Activated CD8-positive, alpha-beta memory T cell treated with anti-CD3 and anti-CD28 coated beads, Interleukin-2, amount 10 ng/mL, durations not matched to agents 7 days and 5 days (primary cell): Measurements from ENCODE around the gene LMX1B. TPM values are rescaled to one million over a fixed set of nuclear protein-coding genes. Genes with fewer than 3 reads are reported as not detected.

ENCODE experiments used
- ATAC-seq: fragments of 150-1000 bp; cut with Tn5 transposase; one replicate; pipeline ENCODE4 v1.10.0; 2021; ENCODE audit warnings: moderate library complexity
- CTCF ChIA-PET: fragments of 350-600 bp; sonication (Branson Sonifier 250); formaldehyde crosslinking; loops from one replicate; lab custom pipeline; 2021; ENCODE audit warnings: antibody characterized with exemption; lab: Charles Lee
- DNase-seq: peaks from one replicate; pipeline ENCODE4 v3.0.0-alpha.2; 2020
- H3K27ac Mint-ChIP-seq: one replicate; pipeline ENCODE4 v1.8.0; 2021; ENCODE audit warnings: mild to moderate bottlenecking, mixed read lengths
- H3K27me3 Mint-ChIP-seq: one replicate; pipeline ENCODE4 v1.8.0; 2021; ENCODE audit warnings: mixed read lengths
- H3K36me3 Mint-ChIP-seq: one replicate; pipeline ENCODE4 v1.8.0; 2021; ENCODE audit warnings: mild to moderate bottlenecking, mixed read lengths
- H3K4me1 Mint-ChIP-seq: one replicate; pipeline ENCODE4 v1.8.0; 2021; ENCODE audit warnings: mixed read lengths
- H3K4me3 Mint-ChIP-seq: one replicate; pipeline ENCODE4 v1.8.0; 2021; ENCODE audit warnings: mild to moderate bottlenecking, moderate library complexity, mixed read lengths
- H3K9me3 Mint-ChIP-seq: one replicate; pipeline ENCODE4 v1.8.0; 2022; ENCODE audit warnings: low read depth, mixed read lengths
- total RNA-seq, 2 experiments: library from RNA; stranded (reverse); gene quantifications; one replicate each; pipeline ENCODE4 v1.2.3, GENCODE V29; 2021

The LMX1B gene
- total RNA-seq, 2 experiments from 2014 or later, result not detected

DNA sequence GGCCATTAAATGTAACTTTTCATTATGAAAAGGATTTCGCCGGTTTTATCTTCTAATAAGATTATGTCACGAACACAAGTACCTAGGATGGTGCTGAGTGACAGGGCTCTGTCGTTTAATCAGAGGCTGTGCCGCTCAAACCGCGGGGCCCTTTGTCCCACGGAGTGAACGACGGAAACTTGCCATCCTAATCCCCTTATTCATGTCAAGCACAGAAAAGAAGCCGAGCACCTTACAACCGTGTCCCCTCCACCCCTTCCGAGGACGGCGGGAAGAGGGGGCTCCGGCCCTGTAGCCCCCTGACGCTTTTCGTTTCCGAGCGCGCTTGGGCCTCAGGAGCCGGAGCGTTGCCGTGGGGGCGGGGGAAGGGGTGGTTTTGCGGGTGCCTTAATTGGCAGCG, 11.2 kb downstream of the LMX1B start:
- Mint-ChIP-seq H3K4me3 (peak overlapping the region; percentile 20), H3K27ac (peak overlapping the region; percentile 59), H3K9me3 (no peaks in the 10 kb centered on the region), H3K4me1 (peaks cover 9% of the 10 kb centered on the region), H3K36me3 (no peaks in the 10 kb centered on the region), H3K27me3 (peaks cover 99% of the 10 kb centered on the region)
- ATAC-seq (no peak), DNase-seq (no peak)
- CTCF ChIA-PET, result no interaction called here

DNA sequence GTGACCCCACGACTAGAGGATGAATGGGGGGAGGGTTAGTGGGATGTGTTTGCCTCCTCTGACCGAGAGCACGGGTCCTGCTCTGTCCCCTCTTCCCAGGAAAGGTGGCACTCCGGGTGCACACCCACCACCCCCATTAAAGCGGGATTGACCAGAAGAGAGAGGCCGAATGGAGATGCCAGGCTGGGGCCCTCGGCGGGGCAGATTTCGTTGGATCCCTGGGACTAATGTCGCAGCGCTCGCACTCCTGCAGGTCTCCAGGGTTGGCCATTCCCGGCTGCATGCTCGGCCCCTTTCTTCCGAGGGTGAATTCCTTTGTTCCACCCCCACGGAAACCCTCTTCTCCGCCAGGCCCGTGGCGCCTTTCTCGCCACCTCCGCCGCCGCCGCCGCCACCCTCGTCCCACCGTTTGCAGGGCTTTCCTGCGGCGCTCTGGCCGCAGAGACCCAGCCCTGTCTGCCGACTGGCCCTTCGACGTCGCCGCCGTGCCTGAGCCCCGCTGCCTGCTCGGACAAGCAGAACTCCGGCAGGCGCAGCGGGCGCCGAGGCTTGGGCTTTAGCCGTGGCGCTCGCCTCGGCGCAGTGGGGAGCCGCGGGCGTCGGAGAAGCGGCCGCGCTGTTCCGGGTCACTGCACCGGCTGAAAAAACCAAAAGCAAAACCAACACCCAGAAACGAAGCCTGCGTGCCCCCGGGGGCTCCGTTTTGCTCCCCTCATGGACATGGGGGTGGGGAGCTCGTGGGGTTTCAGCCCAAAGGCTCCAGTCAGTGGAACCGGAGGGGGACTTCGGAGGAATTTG, 11.8 kb downstream of the LMX1B start:
- ATAC-seq (peak; percentile 39), DNase-seq (no peak)
- Mint-ChIP-seq H3K4me1 (peaks cover 9% of the 10 kb centered on the region), H3K27ac (no peak overlapping the region), H3K27me3 (peaks cover 99% of the 10 kb centered on the region), H3K36me3 (no peaks in the 10 kb centered on the region), H3K9me3 (no peaks in the 10 kb centered on the region), H3K4me3 (peak overlapping the region; percentile 64)
- CTCF ChIA-PET, result interaction anchor here (1.6 kb wide), 1 partner anchor 65 kb away, joined by 5 read pairs; no protein-coding TSS in a partner anchor

DNA sequence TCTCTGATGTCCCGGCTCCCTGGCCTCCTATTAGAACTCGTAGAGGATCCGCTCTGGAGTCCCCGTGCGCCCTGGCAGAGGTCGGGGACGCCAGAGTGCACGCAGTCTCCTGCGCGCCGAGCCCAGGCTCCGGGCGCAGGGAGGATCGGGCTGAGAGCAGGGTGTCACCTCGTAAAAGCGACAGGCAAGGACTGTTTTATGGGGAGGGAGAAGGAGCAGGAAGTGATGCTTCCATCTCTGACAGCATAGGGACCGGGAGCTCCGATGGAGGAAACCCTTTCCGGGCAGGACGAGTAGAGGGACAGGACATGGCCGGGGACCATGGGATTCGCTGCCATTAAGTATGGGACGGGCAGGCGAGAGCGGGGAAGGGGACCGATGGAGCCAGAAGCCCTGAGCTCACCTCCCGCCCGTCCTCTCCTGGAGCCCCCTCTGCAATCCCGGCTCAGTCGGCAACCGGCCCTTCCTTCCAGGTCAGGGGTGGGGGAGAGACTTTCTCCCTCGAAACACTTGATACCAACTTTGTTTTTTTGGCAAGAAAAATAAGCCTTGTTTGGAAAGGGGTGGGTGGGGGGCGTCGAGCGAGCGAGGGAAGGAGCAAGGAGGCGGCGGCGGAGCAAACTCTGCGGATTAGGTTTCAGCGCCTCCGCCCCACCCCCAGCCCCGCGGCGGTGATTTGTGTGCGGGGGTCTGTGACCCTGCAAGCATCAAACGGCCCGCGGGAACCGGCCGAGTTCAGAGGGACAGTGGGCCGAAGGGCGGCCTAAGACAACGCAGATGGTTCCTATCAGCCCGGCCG, 12.6 kb downstream of the LMX1B start:
- peaks cover 96% of the 10 kb centered on the region for H3K27me3 Mint-ChIP-seq
- CTCF ChIA-PET, result interaction anchor here (1.2 to 1.6 kb wide), 2 partner anchors 64 to 156 kb away, joined by 3 to 5 read pairs; no protein-coding TSS in a partner anchor
- H3K4me1 Mint-ChIP-seq, result peaks cover 7% of the 10 kb centered on the region
- peak overlapping the region; percentile 64 for H3K4me3 Mint-ChIP-seq
- H3K36me3 Mint-ChIP-seq, result no peaks in the 10 kb centered on the region
- ATAC-seq (no peak), DNase-seq (no peak)
- no peak overlapping the region for H3K27ac Mint-ChIP-seq
- H3K9me3 Mint-ChIP-seq, result no peaks in the 10 kb centered on the region

DNA sequence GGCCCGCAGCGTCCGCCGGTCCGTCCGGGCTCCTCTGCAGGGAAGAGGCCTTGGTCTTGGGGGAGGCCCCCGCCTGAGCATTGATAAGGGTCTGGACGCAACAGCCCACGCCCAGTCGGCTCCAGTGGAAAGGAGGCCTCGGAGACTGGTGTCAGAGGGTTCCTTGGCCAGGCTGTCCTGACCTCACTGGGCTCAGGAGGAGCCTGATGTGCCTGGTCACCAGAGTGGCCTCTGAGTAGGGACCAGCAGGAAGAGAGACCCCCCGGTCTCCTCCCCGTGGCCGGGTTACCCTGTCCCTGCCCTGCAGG, 13.2 kb downstream of the LMX1B start:
- H3K4me1 Mint-ChIP-seq, result peaks cover 5% of the 10 kb centered on the region
- ATAC-seq (no peak), DNase-seq (no peak)
- H3K27ac Mint-ChIP-seq, result no peak overlapping the region
- H3K27me3 Mint-ChIP-seq, result peaks cover 95% of the 10 kb centered on the region
- no peaks in the 10 kb centered on the region for H3K9me3 Mint-ChIP-seq
- H3K36me3 Mint-ChIP-seq, result no peaks in the 10 kb centered on the region
- CTCF ChIA-PET, result interaction anchor here (1.2 to 1.6 kb wide), 2 partner anchors 64 to 155 kb away, joined by 3 to 5 read pairs; no protein-coding TSS in a partner anchor
- H3K4me3 Mint-ChIP-seq, result no peak overlapping the region

DNA sequence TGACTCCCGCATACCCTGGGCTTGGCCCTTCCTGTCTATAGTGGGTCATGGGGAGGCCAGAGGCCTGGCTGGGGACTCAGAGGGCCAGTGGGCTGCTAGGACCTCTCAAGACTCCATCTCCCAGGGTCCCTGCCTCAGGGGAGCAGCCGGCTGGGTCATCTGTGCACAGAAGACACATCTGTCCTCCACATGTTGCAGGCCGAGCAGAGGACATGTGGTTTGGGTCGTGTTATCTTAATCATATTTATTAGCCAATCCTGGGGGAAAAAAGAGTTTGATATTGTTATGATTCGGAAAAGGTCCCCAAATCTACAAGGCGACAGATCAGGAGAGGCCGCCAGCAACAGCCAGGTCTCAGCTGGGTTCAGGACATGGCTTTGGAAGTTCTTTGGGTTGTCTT, 14.4 kb downstream of the LMX1B start:
- H3K27ac Mint-ChIP-seq, result no peak overlapping the region
- peaks cover 95% of the 10 kb centered on the region for H3K27me3 Mint-ChIP-seq
- no peaks in the 10 kb centered on the region for H3K9me3 Mint-ChIP-seq
- no peak for DNase-seq
- CTCF ChIA-PET, result no interaction called here
- no peak overlapping the region for H3K4me3 Mint-ChIP-seq
- H3K36me3 Mint-ChIP-seq, result no peaks in the 10 kb centered on the region
- peaks cover 5% of the 10 kb centered on the region for H3K4me1 Mint-ChIP-seq
- no peak for ATAC-seq

DNA sequence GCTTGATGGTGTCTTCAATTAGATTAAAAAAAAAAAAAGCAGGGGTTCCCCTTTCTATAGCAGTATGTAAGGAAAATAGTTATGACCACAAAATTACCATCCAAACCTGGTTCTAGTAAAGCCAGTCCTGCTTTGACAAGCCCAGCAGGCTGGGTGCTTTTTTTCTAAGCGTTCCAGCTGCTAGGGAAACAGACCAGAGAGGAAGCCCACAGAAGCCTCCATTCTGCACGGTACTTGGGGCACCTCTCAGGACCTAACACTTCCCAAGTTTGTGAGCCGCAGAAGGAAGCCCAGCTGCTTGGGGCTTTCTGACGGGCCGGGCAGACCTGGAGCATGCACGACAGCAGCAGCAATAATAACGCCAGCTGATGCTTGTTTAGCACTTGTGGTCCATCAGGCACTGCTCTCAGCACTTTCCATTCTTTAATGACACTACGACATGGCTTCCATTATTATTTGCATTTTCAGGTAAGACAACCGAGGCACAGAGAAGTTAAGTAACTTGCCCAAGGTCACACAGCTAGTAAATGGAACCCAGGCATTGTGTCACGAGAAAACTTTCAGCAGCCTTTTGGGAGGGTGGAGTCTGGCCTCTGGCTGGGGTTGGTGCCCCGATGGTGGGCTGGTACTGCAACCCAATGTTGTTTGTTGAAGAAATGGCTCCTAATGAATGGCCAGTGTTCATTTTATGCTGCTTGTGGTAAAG, 15.4 kb downstream of the LMX1B start:
- CTCF ChIA-PET, result no interaction called here
- no peak for ATAC-seq
- no peak for DNase-seq
- Mint-ChIP-seq H3K27ac (no peak overlapping the region), H3K27me3 (peaks cover 95% of the 10 kb centered on the region), H3K4me3 (no peak overlapping the region), H3K36me3 (no peaks in the 10 kb centered on the region), H3K9me3 (no peaks in the 10 kb centered on the region), H3K4me1 (peaks cover 5% of the 10 kb centered on the region)

DNA sequence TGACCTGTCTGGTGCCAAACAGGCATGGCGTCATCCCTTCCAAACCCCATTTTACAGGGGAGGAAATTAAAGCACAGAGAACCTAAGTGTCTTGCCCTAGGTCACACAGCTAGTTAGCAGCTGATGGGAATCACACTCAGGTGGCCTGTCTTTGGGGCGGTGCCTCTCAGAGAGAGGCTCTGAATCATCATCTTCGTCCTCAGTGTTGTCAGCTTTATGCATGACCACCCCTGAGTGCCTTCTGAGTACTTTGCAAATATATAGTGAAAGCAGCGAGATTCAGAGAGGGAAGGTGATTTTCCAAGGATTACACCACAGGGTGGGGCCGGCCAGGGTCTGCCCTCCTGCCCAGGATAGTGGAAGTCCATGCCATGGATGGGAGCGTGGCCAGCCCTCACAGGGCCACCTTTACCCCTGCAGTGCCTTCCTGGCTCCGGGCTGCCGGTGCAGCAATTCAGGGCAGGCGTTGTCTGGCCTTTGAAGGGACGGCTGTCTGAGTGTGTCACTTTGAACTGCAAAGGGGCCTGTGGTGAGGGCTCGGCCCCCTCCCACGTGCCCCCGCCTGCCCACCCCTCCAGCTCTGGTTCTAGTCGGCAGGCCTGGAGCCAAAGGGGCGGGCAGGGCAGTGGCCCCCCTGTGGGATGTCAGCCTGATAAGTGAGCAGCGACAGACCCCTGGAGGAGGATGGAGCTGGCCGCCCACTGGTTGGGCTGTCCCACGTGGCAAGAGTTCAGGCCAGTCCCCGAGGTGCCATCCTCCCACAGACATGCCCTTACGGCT, 16.9 kb downstream of the LMX1B start:
- Mint-ChIP-seq H3K36me3 (no peaks in the 10 kb centered on the region), H3K9me3 (no peaks in the 10 kb centered on the region), H3K27me3 (peaks cover 84% of the 10 kb centered on the region), H3K27ac (no peak overlapping the region), H3K4me3 (no peak overlapping the region), H3K4me1 (peaks cover 5% of the 10 kb centered on the region)
- DNase-seq (no peak), ATAC-seq (no peak)
- CTCF ChIA-PET, result interaction anchor here (1.0 to 1.2 kb wide), 3 partner anchors 60 to 75 kb away, joined by 3 read pairs; no protein-coding TSS in a partner anchor

DNA sequence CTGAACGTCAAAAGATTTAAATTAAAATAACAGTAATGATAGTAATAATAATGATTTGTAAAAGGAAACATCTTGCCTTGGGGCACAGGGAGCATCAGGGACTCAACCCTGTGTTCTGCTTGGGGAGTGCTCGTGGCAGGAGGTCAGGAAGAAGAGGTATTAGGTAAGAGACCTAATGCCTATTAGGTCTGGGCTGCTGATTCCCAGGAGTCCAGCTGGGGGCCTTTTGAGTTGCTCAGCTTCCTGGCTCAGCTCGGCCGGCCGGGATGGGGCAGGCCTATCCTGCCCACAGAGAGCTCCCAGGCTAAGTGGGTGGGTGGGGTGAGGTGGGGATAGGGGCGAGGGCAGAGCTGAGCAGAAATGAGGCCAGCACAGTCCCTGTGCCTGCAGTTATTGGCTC, 17.5 kb downstream of the LMX1B start:
- H3K27ac Mint-ChIP-seq, result no peak overlapping the region
- H3K4me1 Mint-ChIP-seq, result peaks cover 5% of the 10 kb centered on the region
- CTCF ChIA-PET, result interaction anchor here (1.1 kb wide), 1 partner anchor 59 kb away, joined by 3 read pairs; no protein-coding TSS in a partner anchor
- no peaks in the 10 kb centered on the region for H3K9me3 Mint-ChIP-seq
- no peak for DNase-seq
- H3K36me3 Mint-ChIP-seq, result no peaks in the 10 kb centered on the region
- no peak for ATAC-seq
- peaks cover 81% of the 10 kb centered on the region for H3K27me3 Mint-ChIP-seq
- H3K4me3 Mint-ChIP-seq, result no peak overlapping the region

DNA sequence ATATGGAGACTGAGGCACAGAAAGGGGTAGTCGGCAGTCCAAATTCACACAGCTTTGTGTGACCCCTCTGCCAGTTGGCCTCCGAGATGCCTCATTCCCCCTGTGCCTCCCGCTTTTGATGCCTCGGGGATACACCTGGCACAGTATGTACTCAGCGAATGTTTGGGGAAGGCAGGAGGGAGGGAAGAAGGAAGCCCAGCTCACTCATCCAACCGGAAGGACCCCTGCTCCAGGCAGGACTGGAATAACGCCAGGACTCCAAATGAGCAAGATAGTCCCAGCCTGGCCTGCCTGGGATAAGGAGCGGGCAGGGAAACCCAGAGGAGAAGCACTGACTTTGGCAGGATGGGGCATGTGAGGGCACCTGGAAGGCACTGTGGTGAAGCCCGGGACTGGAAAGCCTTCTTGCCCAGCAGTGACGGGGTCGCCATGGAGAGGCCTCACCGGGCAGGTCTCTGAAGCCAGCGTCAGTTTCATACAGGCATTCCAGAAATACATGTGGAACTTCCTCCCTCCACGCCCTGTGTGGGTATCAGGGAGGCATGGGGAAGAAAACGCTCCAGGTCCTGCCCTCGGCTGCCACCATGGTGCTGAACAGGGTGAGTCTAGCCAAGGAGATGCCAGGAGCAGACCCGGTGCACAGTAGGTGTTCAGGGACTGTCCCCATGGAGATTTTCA, 20.3 kb downstream of the LMX1B start:
- Mint-ChIP-seq H3K36me3 (no peaks in the 10 kb centered on the region), H3K4me1 (peaks cover 16% of the 10 kb centered on the region), H3K27me3 (peaks cover 74% of the 10 kb centered on the region), H3K27ac (no peak overlapping the region), H3K9me3 (no peaks in the 10 kb centered on the region), H3K4me3 (no peak overlapping the region)
- CTCF ChIA-PET, result no interaction called here
- ATAC-seq (no peak), DNase-seq (no peak)

DNA sequence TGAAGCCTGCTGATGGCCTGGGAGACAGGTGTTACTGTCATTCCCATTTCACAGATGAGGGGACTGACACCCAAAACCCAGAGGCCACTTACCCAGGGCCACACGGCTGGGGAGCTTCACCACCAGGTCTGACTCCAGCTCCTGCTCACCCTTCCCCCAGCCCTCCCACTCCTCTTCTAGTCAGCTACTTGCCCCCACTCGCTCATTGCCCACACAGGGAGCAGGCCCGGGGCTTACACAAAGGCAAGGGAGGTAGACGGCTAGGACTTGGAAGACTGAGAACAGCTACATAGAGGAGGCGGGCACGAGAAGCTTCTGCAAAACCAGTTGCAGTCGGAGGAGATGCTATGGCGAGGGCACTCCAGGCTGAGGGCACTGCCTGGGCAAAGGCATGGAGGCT, 21.3 kb downstream of the LMX1B start:
- Mint-ChIP-seq H3K27me3 (peaks cover 73% of the 10 kb centered on the region), H3K4me1 (peaks cover 16% of the 10 kb centered on the region), H3K27ac (no peak overlapping the region), H3K36me3 (no peaks in the 10 kb centered on the region), H3K4me3 (no peak overlapping the region), H3K9me3 (no peaks in the 10 kb centered on the region)
- DNase-seq, result no peak
- ATAC-seq, result no peak
- CTCF ChIA-PET, result interaction anchor here (2.0 kb wide), 1 partner anchor 10 kb away, joined by 4 read pairs; no protein-coding TSS in a partner anchor

DNA sequence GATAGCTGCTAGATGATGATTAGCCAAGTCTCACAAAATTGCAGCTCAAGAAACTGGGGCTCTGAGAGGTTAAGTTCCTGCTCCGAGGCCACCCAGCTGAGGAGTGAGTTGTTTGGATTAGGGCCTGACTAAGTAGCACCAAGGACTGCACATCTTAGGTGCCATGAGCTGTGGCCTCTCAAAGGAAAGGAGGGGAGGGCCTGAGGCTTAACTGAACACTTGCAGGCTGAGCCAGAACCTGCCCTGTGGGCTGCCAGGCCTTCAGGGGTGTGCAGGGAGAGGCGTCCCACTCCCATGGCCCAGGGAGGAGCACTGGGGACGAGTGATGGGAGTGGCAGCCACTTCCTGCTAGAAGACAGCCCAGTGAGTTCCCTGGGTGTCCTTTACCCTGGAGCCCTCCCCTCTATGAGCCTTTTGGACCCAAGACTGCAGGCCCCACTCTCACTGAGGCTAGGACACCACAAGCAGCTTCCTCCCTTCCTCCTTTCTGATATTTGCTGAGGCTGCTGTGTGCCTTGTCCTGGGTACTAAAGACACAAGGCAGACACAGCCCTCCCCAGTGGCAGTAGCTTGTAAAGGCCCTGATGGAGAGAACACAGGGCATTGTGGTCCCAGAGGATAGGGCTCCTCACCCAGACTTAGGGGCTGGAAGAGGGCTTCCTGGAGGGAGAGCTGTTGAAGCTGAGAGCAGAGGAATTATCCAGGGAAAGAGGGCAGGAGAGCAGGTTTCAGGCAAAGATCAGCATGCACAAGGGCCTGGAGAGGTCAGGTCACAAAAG, 22.1 kb downstream of the LMX1B start:
- Mint-ChIP-seq H3K36me3 (no peaks in the 10 kb centered on the region), H3K4me1 (peaks cover 16% of the 10 kb centered on the region), H3K27me3 (peaks cover 75% of the 10 kb centered on the region), H3K4me3 (no peak overlapping the region), H3K9me3 (no peaks in the 10 kb centered on the region), H3K27ac (peak overlapping the region; percentile 7)
- CTCF ChIA-PET, result interaction anchor here (1.0 to 2.0 kb wide), 2 partner anchors 9 to 17 kb away, joined by 3 to 4 read pairs; no protein-coding TSS in a partner anchor
- no peak for ATAC-seq
- DNase-seq, result no peak
